ENCODE results near the gene ZNF750. TPM values are rescaled to one million over a fixed set of nuclear protein-coding genes. Genes with fewer than 3 reads are reported as not detected.

ZNF750 gene
- total RNA-seq, 1 experiment from 2014 or later = not detected

GRCh38 chr17:82846061-82846691, 6.4 kb upstream of the ZNF750 start:
- no peak overlapping the region for H3K4me3 ChIP-seq (ENCODE audit: low read depth in 2 of 2, low read length in 2 of 2)
- no peaks in the 10 kb centered on the region for H3K4me1 ChIP-seq (ENCODE audit: control insufficient read depth, insufficient read depth, low read length)
- no peaks in the 10 kb centered on the region for H3K9me3 ChIP-seq (ENCODE audit: control insufficient read depth, insufficient read depth, low read depth, low read length)
- no peak for TF ChIP-seq TCF7L2 (IDR thresholded peaks at IDR 0.05; ENCODE audit: low read depth, low read length)
- TF ChIP-seq POLR2AphosphoS5 (IDR thresholded peaks at IDR 0.05; ENCODE audit: low read depth, low read length) = no peak
- no peak for TF ChIP-seq SIN3A (IDR thresholded peaks at IDR 0.05; ENCODE audit: borderline replicate concordance, insufficient read depth, low read depth, low read length)
- no peak for TF ChIP-seq REST (IDR thresholded peaks at IDR 0.05; ENCODE audit: insufficient read depth in 1 of 2, low read depth in 2 of 2, low read length in 1 of 2)
- TF ChIP-seq CTCF (IDR thresholded peaks at IDR 0.05) = no peak
- H3K36me3 ChIP-seq (ENCODE audit: control insufficient read depth, insufficient read depth, low read length) = no peaks in the 10 kb centered on the region
- intact Hi-C loops (cut with micrococcal nuclease; ENCODE audit: unreplicated experiment) = no loop called here
- ChIA-PET POLR2A (no interaction called here), CTCF (no interaction called here)
- in situ Hi-C loops (cut with HindIII; ENCODE audit: low pct_unique_long_range_greater_than_20kb, low sequenced_read_pairs) = no loop called here
- ATAC-seq (no peak), DNase-seq (ENCODE audit: low read depth, low spot score) (no peak)
- no peak overlapping the region for H3K27ac ChIP-seq (ENCODE audit: low read length)
- H3K27me3 ChIP-seq (ENCODE audit: control insufficient read depth, insufficient read depth, low read length) = no peaks in the 10 kb centered on the region
- BruUV-seq (replicated peaks) = no TSS peak

- no peak for DNase-seq (ENCODE audit: low read depth, low spot score)
- TF ChIP-seq CTCF (IDR thresholded peaks at IDR 0.05) (no peak), POLR2AphosphoS5 (IDR thresholded peaks at IDR 0.05; ENCODE audit: low read depth, low read length) (no peak), REST (IDR thresholded peaks at IDR 0.05; ENCODE audit: insufficient read depth in 1 of 2, low read depth in 2 of 2, low read length in 1 of 2) (no peak), SIN3A (IDR thresholded peaks at IDR 0.05; ENCODE audit: borderline replicate concordance, insufficient read depth, low read depth, low read length) (no peak), TCF7L2 (IDR thresholded peaks at IDR 0.05; ENCODE audit: low read depth, low read length) (no peak)
- in situ Hi-C loops (cut with HindIII; ENCODE audit: low pct_unique_long_range_greater_than_20kb, low sequenced_read_pairs) = no loop called here
- no TSS peak for BruUV-seq (replicated peaks)
- Histone ChIP-seq H3K36me3 (ENCODE audit: control insufficient read depth, insufficient read depth, low read length) (no peaks in the 10 kb centered on the region), H3K4me1 (ENCODE audit: control insufficient read depth, insufficient read depth, low read length) (no peaks in the 10 kb centered on the region), H3K27ac (ENCODE audit: low read length) (no peak overlapping the region), H3K27me3 (ENCODE audit: control insufficient read depth, insufficient read depth, low read length) (no peaks in the 10 kb centered on the region), H3K4me3 (ENCODE audit: low read depth in 2 of 2, low read length in 2 of 2) (no peak overlapping the region), H3K9me3 (ENCODE audit: control insufficient read depth, insufficient read depth, low read depth, low read length) (no peaks in the 10 kb centered on the region)
- no peak for ATAC-seq
- CTCF ChIA-PET = no interaction called here
- intact Hi-C loops (cut with micrococcal nuclease; ENCODE audit: unreplicated experiment) = no loop called here
- POLR2A ChIA-PET = no interaction called here
These were observed 5.5 kb upstream of the ZNF750 start for GRCh38 chr17:82845163-82845807.

Data from Panc1 (cell line).